ENCODE measurements around the gene HSD17B4. TPM values are rescaled to one million over a fixed set of nuclear protein-coding genes. Genes with fewer than 3 reads are reported as not detected.
"Not testable (repeated sequence)": the region's sequence is repeated elsewhere in the genome, so short reads cannot be mapped to it uniquely, and the experiment has no call there.

HSD17B4 gene
- polyA plus RNA-seq, 1 experiment: 150 TPM

GRCh38 chr5:119512277-119512676 lies 60.0 kb downstream of the HSD17B4 start:
- no peak for DNase-seq (ENCODE audit: low read depth, low spot score)
- POLR2A ChIA-PET: no interaction called here
- Histone ChIP-seq H3K4me3 (ENCODE audit: low read depth, low read length) (no peak overlapping the region), H3K9me3 (ENCODE audit: control insufficient read depth, insufficient read depth, low read length) (peaks cover 3% of the 10 kb centered on the region; the same call in 1 of the 2 replicates), H3K27me3 (ENCODE audit: control insufficient read depth, insufficient read depth, low read length) (no peaks in the 10 kb centered on the region), H3K27ac (ENCODE audit: low read depth, low read length) (no peak overlapping the region)
- TF ChIP-seq CTCF (IDR thresholded peaks at IDR 0.05; ENCODE audit: low read depth, low read length): no peak
- CTCF ChIA-PET: no interaction called here

- H3K27ac ChIP-seq (ENCODE audit: low read depth, low read length): no peak overlapping the region
- POLR2A ChIA-PET: no interaction called here
- H3K9me3 ChIP-seq (ENCODE audit: control insufficient read depth, insufficient read depth, low read length): peaks cover 3% of the 10 kb centered on the region; the same call in 1 of the 2 replicates
- no peak overlapping the region for H3K4me3 ChIP-seq (ENCODE audit: low read depth, low read length)
- TF ChIP-seq CTCF (IDR thresholded peaks at IDR 0.05; ENCODE audit: low read depth, low read length): no peak
- no peak for DNase-seq (ENCODE audit: low read depth, low spot score)
- no peaks in the 10 kb centered on the region for H3K27me3 ChIP-seq (ENCODE audit: control insufficient read depth, insufficient read depth, low read length)
- CTCF ChIA-PET: interaction anchor here (0.6 kb wide), 1 partner anchor 45 kb away, joined by 3 read pairs; no protein-coding TSS in a partner anchor
These were observed 62.9 kb downstream of the HSD17B4 start for GRCh38 chr5:119515192-119515591.

GRCh38 chr5:119517115-119517514 lies 64.8 kb downstream of the HSD17B4 start:
- POLR2A ChIA-PET; H3K27ac ChIP-seq (ENCODE audit: low read depth, low read length); DNase-seq (ENCODE audit: low read depth, low spot score); H3K4me3 ChIP-seq (ENCODE audit: low read depth, low read length); H3K9me3 ChIP-seq (ENCODE audit: control insufficient read depth, insufficient read depth, low read length); H3K27me3 ChIP-seq (ENCODE audit: control insufficient read depth, insufficient read depth, low read length); CTCF ChIA-PET: not testable (repeated sequence)

- Histone ChIP-seq H3K27ac (ENCODE audit: low read depth, low read length) (no peak overlapping the region), H3K9me3 (ENCODE audit: control insufficient read depth, insufficient read depth, low read length) (peaks cover 3% of the 10 kb centered on the region; the same call in 1 of the 2 replicates), H3K4me3 (ENCODE audit: low read depth, low read length) (no peak overlapping the region), H3K27me3 (ENCODE audit: control insufficient read depth, insufficient read depth, low read length) (no peaks in the 10 kb centered on the region)
- ChIA-PET POLR2A (no interaction called here), CTCF (no interaction called here)
- DNase-seq (ENCODE audit: low read depth, low spot score): no peak
- no peak for TF ChIP-seq CTCF (IDR thresholded peaks at IDR 0.05; ENCODE audit: low read depth, low read length)
These were observed 68.9 kb downstream of the HSD17B4 start for GRCh38 chr5:119521232-119521631.

GRCh38 chr5:119522841-119523240 lies 70.5 kb downstream of the HSD17B4 start:
- no peak for TF ChIP-seq CTCF (IDR thresholded peaks at IDR 0.05; ENCODE audit: low read depth, low read length)
- Histone ChIP-seq H3K9me3 (ENCODE audit: control insufficient read depth, insufficient read depth, low read length) (no peaks in the 10 kb centered on the region), H3K27ac (ENCODE audit: low read depth, low read length) (no peak overlapping the region), H3K27me3 (ENCODE audit: control insufficient read depth, insufficient read depth, low read length) (no peaks in the 10 kb centered on the region), H3K4me3 (ENCODE audit: low read depth, low read length) (no peak overlapping the region)
- ChIA-PET POLR2A (no interaction called here), CTCF (no interaction called here)
- no peak for DNase-seq (ENCODE audit: low read depth, low spot score)

- H3K27ac ChIP-seq (ENCODE audit: low read depth, low read length): no peak overlapping the region
- TF ChIP-seq CTCF (IDR thresholded peaks at IDR 0.05; ENCODE audit: low read depth, low read length): no peak
- no peaks in the 10 kb centered on the region for H3K9me3 ChIP-seq (ENCODE audit: control insufficient read depth, insufficient read depth, low read length)
- H3K4me3 ChIP-seq (ENCODE audit: low read depth, low read length): no peak overlapping the region
- CTCF ChIA-PET: no interaction called here
- H3K27me3 ChIP-seq (ENCODE audit: control insufficient read depth, insufficient read depth, low read length): no peaks in the 10 kb centered on the region
- no peak for DNase-seq (ENCODE audit: low read depth, low spot score)
- POLR2A ChIA-PET: no interaction called here
These were observed 72.2 kb downstream of the HSD17B4 start for GRCh38 chr5:119524485-119524884.

All from AG04450 (cell line).